Liver (tissue), 9 donors: ENCODE data around the gene DNTTIP2. TPM values are rescaled to one million over a fixed set of nuclear protein-coding genes. Genes with fewer than 3 reads are reported as not detected.

Experiments used
- DNase-seq: peaks from one replicate; pipeline ENCODE4 v3.0.0-alpha.2; 2017; ENCODE audit warnings: low spot score
- H3K27ac ChIP-seq, 2 donors: one replicate each; pipeline ENCODE4 v1.7.0; 2013; ENCODE audit warnings: inconsistent platforms in 2 of 2, low read length in 2 of 2, control low read depth in 1 of 2, low read depth in 1 of 2, mild to moderate bottlenecking in 1 of 2
- H3K27me3 ChIP-seq, 4 donors: one replicate each; pipeline versions ENCODE4 v1.6.1 to v1.7.0; 2013; ENCODE audit warnings: low read length in 3 of 4, inconsistent platforms in 1 of 4, mild to moderate bottlenecking in 1 of 4, moderate library complexity in 1 of 4; ENCODE audit not compliant: control insufficient read depth in 4 of 4, insufficient read depth in 4 of 4
- H3K36me3 ChIP-seq, 4 donors: one replicate each; pipeline versions ENCODE4 v1.6.1 to v1.7.0; 2013; ENCODE audit warnings: low read length in 3 of 4, mild to moderate bottlenecking in 3 of 4, low read depth in 1 of 4, moderate library complexity in 1 of 4; ENCODE audit not compliant: control insufficient read depth in 4 of 4, insufficient read depth in 3 of 4
- H3K4me1 ChIP-seq, 4 donors: one replicate each; pipeline versions ENCODE4 v1.6.1 to v1.7.0; 2013; ENCODE audit warnings: low read length in 3 of 4, mild to moderate bottlenecking in 3 of 4, moderate library complexity in 1 of 4; ENCODE audit not compliant: control insufficient read depth in 4 of 4, insufficient read depth in 4 of 4
- H3K4me3 ChIP-seq, 3 donors: one replicate each; pipeline versions ENCODE4 v1.6.1 to v1.7.0; 2013; ENCODE audit warnings: low read length in 3 of 3, control low read depth in 1 of 3, low read depth in 1 of 3, mild to moderate bottlenecking in 1 of 3
- H3K9ac ChIP-seq, 2 donors: one replicate each; pipeline ENCODE4 v1.7.0; 2013; ENCODE audit warnings: low read length in 2 of 2, mild to moderate bottlenecking in 2 of 2, moderate library complexity in 2 of 2, control low read depth in 1 of 2, low read depth in 1 of 2
- H3K9me3 ChIP-seq, 4 donors: one replicate each; pipeline versions ENCODE4 v1.6.1 to v1.7.0; 2013; ENCODE audit warnings: low read length in 3 of 4; ENCODE audit not compliant: control insufficient read depth in 4 of 4
- ATF3 ChIP-seq: IDR thresholded peaks from 2 replicates; pipeline ENCODE4 v1.6.1; 2016; ENCODE audit warnings: antibody characterized with exemption
- CTCF ChIP-seq: fragments of 150-350 bp; IDR thresholded peaks from 2 replicates; pipeline ENCODE4 v1.5.1; 2017; ENCODE audit warnings: improper control_type of control experiment, low read depth, low read length; ENCODE audit not compliant: missing input control
- EGR1 ChIP-seq, 2 donors: IDR thresholded peaks; 2 replicates each; pipeline ENCODE4 v1.6.1; 2016 to 2018; ENCODE audit warnings: antibody characterized with exemption in 2 of 2, low read depth in 2 of 2
- FOXA1 ChIP-seq: IDR thresholded peaks from 2 replicates; pipeline ENCODE4 v1.6.1; 2016; ENCODE audit warnings: antibody characterized with exemption
- FOXA2 ChIP-seq: IDR thresholded peaks from 2 replicates; pipeline ENCODE4 v1.6.1; 2016; ENCODE audit warnings: antibody characterized with exemption
- GABPA ChIP-seq, 2 donors: IDR thresholded peaks in 1 of 2; conservative IDR thresholded peaks in 1 of 2; 2 replicates each; pipeline ENCODE4 v1.6.1; 2016; ENCODE audit warnings: antibody characterized with exemption in 2 of 2, mild to moderate bottlenecking in 1 of 2, moderate library complexity in 1 of 2
- HNF4A ChIP-seq, 2 donors: conservative IDR thresholded peaks; 2 replicates each; pipeline ENCODE4 v1.6.1; 2016; ENCODE audit warnings: antibody characterized with exemption in 2 of 2, mild to moderate bottlenecking in 2 of 2
- HNF4G ChIP-seq: IDR thresholded peaks from 2 replicates; pipeline ENCODE4 v1.6.1; 2016; ENCODE audit warnings: antibody characterized with exemption
- JUND ChIP-seq, 2 donors: IDR thresholded peaks; 2 replicates each; pipeline ENCODE4 v1.6.1; 2016; ENCODE audit warnings: antibody characterized with exemption in 2 of 2
- MAX ChIP-seq: IDR thresholded peaks from 2 replicates; pipeline ENCODE4 v1.6.1; 2016; ENCODE audit warnings: antibody characterized with exemption
- NR2F2 ChIP-seq: IDR thresholded peaks from 2 replicates; pipeline ENCODE4 v1.6.1; 2016; ENCODE audit warnings: antibody characterized with exemption
- RAD21 ChIP-seq, 2 donors: IDR thresholded peaks; 2 replicates each; pipeline ENCODE4 v1.6.1; 2016; ENCODE audit warnings: antibody characterized with exemption in 2 of 2, mild to moderate bottlenecking in 2 of 2
- RXRA ChIP-seq, 2 donors: IDR thresholded peaks; 2 replicates each; pipeline ENCODE4 v1.6.1; 2017 to 2018; ENCODE audit warnings: antibody characterized with exemption in 2 of 2, mild to moderate bottlenecking in 1 of 2
- SP1 ChIP-seq: IDR thresholded peaks from 2 replicates; pipeline ENCODE4 v1.6.1; 2018; ENCODE audit warnings: antibody characterized with exemption, mild to moderate bottlenecking
- TAF1 ChIP-seq: conservative IDR thresholded peaks from 2 replicates; pipeline ENCODE4 v1.6.1; 2016; ENCODE audit warnings: antibody characterized with exemption, mild to moderate bottlenecking
- YY1 ChIP-seq: IDR thresholded peaks from 2 replicates; pipeline ENCODE4 v1.6.1; 2016; ENCODE audit warnings: antibody characterized with exemption, mild to moderate bottlenecking
- WGBS: extraction: QIAGEN DNeasy Blood & Tissue Kit; methylation state at CpG from one replicate; pipeline ENCODE4 v1.1.7; 2013; 5-methylcytosine and 5-hydroxymethylcytosine counted together
- polyA plus RNA-seq, 2 donors: library from polyadenylated mRNA; stranded (reverse) in 1 of 2; unstranded in 1 of 2; fragments of 200-250 nt in 1 of 2; fragments of >200 nt in 1 of 2; fragmentation: Nextera tagmentation in 1 of 2; extraction: Ambion mirVana in 1 of 2; gene quantifications; one replicate each; pipeline versions ENCODE4 v1.2.1 to v1.2.3, GENCODE V29; 2013 to 2015
- total RNA-seq, 2 donors: library from RNA; depleted of rRNA; stranded (reverse); fragments of >200 nt; gene quantifications; one replicate each; pipeline ENCODE4 v1.2.3, GENCODE V29; 2014
- TF ChIP-seq, protein P1 (sequence below): IDR thresholded peaks from 2 replicates; pipeline ENCODE4 v1.6.1; 2016; ENCODE audit warnings: antibody characterized with exemption
- TF ChIP-seq, protein P2 (sequence below): IDR thresholded peaks from 2 replicates; pipeline ENCODE4 v1.6.1; 2016; ENCODE audit warnings: antibody characterized with exemption, mild to moderate bottlenecking
- donor health status: healthy.
- donor health status: healthy.
- donor health status: healthy.
- donor health status: healthy.
- donor health status: healthy.

The DNTTIP2 gene
- total and polyA plus RNA-seq, 4 donors: 10.9 to 19.7 (median 13.4) TPM

DNA sequence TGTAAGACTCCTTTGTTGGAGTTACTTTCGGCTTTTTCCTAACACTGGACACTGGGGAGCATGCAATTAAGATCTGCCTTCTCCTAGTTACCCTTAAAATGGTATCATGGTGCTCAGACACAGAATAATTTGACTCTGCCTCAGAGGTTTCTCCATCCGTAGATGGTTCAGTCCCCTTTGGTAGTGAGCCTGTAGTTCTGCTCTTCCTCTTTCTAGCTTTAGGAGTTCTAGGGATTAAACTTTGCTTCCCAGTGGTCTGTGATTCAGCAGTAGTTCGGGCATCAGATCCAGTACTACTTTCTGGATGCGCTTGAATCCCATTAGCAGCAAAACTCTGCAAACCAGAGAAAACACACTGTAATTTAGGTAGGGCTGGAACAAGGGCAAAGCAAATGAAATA, 1.5 kb downstream of the DNTTIP2 start:
- TF ChIP-seq YY1 (no peak), HNF4A (conservative IDR thresholded peaks at IDR 0.05) (no peak), FOXA2 (no peak)
- Histone ChIP-seq H3K4me1 (peaks cover 3 to 29% (median 23%) of the 10 kb centered on the region in 4 donors), H3K27ac (no peak overlapping the region), H3K27me3 (no peaks in the 10 kb centered on the region), H3K4me3 (no peak overlapping the region), H3K9ac (no peak overlapping the region), H3K9me3 (no peaks in the 10 kb centered on the region), H3K36me3 (peaks cover 12 to 34% (median 31%) of the 10 kb centered on the region in 4 donors)
- 93% methylated on average over 4 of the region's 4 CpGs for WGBS
- DNase-seq: no peak

DNA sequence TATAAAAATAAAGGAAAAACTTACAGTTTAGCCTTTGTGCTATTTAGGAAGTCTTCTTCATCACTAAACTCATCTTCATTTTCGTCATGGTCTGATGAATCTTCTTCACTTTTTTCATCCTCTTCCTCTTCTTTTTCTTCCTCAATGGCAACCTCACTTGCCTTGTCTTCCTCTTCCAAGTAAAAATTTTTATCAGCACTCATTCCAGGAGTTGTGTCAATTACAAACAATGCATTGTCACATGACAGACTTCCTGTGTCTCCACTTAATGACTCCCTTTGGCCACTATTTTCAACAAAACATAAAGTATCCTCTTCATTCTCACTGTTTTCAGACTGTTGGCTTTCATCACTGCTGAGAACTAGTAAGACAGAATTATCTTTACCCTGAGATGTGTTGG, 2.8 kb downstream of the DNTTIP2 start:
- 77% methylated on average over 1 of the region's 1 CpG for WGBS
- TF ChIP-seq FOXA1 (no peak), EGR1 (IDR thresholded peaks at IDR 0.05; ENCODE audit: low read depth in 2 of 2) (no peak), RXRA (IDR thresholded peaks at IDR 0.05) (no peak), CTCF (no peak), FOXA2 (no peak), RAD21 (IDR thresholded peaks at IDR 0.05) (no peak), ATF3 (no peak), GABPA (IDR thresholded peaks at IDR 0.05 in 1 of 2, conservative IDR thresholded peaks at IDR 0.05 in 1 of 2) (no peak), YY1 (no peak), SP1 (no peak), TAF1 (no peak), MAX (no peak), HNF4A (conservative IDR thresholded peaks at IDR 0.05) (no peak), JUND (IDR thresholded peaks at IDR 0.05) (no peak), HNF4G (no peak), NR2F2 (no peak)
- TF ChIP-seq, protein P1, sequence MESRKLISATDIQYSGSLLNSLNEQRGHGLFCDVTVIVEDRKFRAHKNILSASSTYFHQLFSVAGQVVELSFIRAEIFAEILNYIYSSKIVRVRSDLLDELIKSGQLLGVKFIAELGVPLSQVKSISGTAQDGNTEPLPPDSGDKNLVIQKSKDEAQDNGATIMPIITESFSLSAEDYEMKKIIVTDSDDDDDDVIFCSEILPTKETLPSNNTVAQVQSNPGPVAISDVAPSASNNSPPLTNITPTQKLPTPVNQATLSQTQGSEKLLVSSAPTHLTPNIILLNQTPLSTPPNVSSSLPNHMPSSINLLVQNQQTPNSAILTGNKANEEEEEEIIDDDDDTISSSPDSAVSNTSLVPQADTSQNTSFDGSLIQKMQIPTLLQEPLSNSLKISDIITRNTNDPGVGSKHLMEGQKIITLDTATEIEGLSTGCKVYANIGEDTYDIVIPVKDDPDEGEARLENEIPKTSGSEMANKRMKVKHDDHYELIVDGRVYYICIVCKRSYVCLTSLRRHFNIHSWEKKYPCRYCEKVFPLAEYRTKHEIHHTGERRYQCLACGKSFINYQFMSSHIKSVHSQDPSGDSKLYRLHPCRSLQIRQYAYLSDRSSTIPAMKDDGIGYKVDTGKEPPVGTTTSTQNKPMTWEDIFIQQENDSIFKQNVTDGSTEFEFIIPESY: no peak
- TF ChIP-seq, protein P2, sequence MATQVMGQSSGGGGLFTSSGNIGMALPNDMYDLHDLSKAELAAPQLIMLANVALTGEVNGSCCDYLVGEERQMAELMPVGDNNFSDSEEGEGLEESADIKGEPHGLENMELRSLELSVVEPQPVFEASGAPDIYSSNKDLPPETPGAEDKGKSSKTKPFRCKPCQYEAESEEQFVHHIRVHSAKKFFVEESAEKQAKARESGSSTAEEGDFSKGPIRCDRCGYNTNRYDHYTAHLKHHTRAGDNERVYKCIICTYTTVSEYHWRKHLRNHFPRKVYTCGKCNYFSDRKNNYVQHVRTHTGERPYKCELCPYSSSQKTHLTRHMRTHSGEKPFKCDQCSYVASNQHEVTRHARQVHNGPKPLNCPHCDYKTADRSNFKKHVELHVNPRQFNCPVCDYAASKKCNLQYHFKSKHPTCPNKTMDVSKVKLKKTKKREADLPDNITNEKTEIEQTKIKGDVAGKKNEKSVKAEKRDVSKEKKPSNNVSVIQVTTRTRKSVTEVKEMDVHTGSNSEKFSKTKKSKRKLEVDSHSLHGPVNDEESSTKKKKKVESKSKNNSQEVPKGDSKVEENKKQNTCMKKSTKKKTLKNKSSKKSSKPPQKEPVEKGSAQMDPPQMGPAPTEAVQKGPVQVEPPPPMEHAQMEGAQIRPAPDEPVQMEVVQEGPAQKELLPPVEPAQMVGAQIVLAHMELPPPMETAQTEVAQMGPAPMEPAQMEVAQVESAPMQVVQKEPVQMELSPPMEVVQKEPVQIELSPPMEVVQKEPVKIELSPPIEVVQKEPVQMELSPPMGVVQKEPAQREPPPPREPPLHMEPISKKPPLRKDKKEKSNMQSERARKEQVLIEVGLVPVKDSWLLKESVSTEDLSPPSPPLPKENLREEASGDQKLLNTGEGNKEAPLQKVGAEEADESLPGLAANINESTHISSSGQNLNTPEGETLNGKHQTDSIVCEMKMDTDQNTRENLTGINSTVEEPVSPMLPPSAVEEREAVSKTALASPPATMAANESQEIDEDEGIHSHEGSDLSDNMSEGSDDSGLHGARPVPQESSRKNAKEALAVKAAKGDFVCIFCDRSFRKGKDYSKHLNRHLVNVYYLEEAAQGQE: no peak
- Histone ChIP-seq H3K9ac (no peak overlapping the region), H3K36me3 (peaks cover 14 to 47% (median 43%) of the 10 kb centered on the region in 4 donors), H3K4me1 (peaks cover 3 to 29% (median 23%) of the 10 kb centered on the region in 4 donors), H3K27me3 (no peaks in the 10 kb centered on the region), H3K27ac (no peak overlapping the region), H3K9me3 (no peaks in the 10 kb centered on the region), H3K4me3 (no peak overlapping the region)
- DNase-seq: no peak
